ENCODE data around the gene SCN2B. TPM values are rescaled to one million over a fixed set of nuclear protein-coding genes. Genes with fewer than 3 reads are reported as not detected.

SCN2B gene
- total RNA-seq, 6 experiments from 2014 or later, result not detected

- Histone ChIP-seq H3K4me1 (peaks cover 0 to 9% (median 0%) of the 10 kb centered on the region in 4 donors), H3K9me3 (no peaks in the 10 kb centered on the region), H3K4me3 (no peak overlapping the region), H3K36me3 (no peaks in the 10 kb centered on the region), H3K27me3 (peaks cover 0 to 20% of the 10 kb centered on the region in 2 donors), H3K27ac (no peak overlapping the region)
- no peak for TF ChIP-seq CTCF (IDR thresholded peaks at IDR 0.05)
- TF ChIP-seq POLR2A (IDR thresholded peaks at IDR 0.05), result no peak
- ATAC-seq (no peak), DNase-seq (no peak)
- 11% methylated on average over 14 of the region's 21 CpGs for WGBS (ENCODE audit: insufficient coverage, low coverage, low lambda C conversion rate, missing lambda C conversion rate)
- intact Hi-C loops (cut with DNase I), result no loop called here
Observed at GRCh38 chr11:118156531-118157185, 19.8 kb downstream of the SCN2B start.

- TF ChIP-seq POLR2A (IDR thresholded peaks at IDR 0.05), result no peak
- TF ChIP-seq CTCF (IDR thresholded peaks at IDR 0.05), result no peak
- 20% methylated on average over 1 of the region's 11 CpGs for WGBS (ENCODE audit: insufficient coverage, low coverage, low lambda C conversion rate, missing lambda C conversion rate)
- no peak for ATAC-seq
- Histone ChIP-seq H3K27me3 (peaks cover 0 to 20% of the 10 kb centered on the region in 2 donors), H3K36me3 (no peaks in the 10 kb centered on the region), H3K27ac (no peak overlapping the region), H3K4me3 (no peak overlapping the region), H3K9me3 (no peaks in the 10 kb centered on the region), H3K4me1 (peaks cover 0 to 9% (median 0%) of the 10 kb centered on the region in 4 donors)
- intact Hi-C loops (cut with DNase I), result no loop called here
- no peak for DNase-seq
Observed at GRCh38 chr11:118155776-118156530, 20.5 kb downstream of the SCN2B start.

DNA sequence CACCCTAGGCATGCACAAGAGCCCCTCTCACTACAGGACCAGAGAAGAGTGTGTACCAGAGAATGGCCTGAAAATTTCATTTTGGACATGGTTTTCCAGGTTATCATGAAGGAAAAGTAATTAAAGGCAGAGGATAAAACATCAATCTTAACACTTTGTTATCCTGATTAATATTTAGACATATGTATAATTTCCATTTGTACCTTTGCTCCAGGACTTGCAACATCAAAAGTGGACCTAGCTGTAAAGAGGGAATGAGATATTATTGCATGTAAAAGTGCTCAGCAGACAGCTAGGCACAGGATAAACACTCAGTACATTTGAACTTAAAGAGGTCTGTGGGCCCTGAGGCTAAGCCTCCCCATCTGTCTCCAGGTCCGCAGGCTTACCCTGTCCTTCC, 21.8 kb downstream of the SCN2B start:
- WGBS (ENCODE audit: insufficient coverage, low coverage, low lambda C conversion rate, missing lambda C conversion rate), result 75% methylated on average over 1 of the region's 1 CpG
- H3K27me3 ChIP-seq, result peaks cover 0 to 20% of the 10 kb centered on the region in 2 donors
- ATAC-seq (no peak), DNase-seq (no peak)
- H3K4me3 ChIP-seq, result no peak overlapping the region
- H3K36me3 ChIP-seq, result no peaks in the 10 kb centered on the region
- H3K4me1 ChIP-seq, result peaks cover 0 to 9% (median 0%) of the 10 kb centered on the region in 4 donors
- TF ChIP-seq POLR2A (IDR thresholded peaks at IDR 0.05) (no peak), CTCF (IDR thresholded peaks at IDR 0.05) (no peak)
- no peaks in the 10 kb centered on the region for H3K9me3 ChIP-seq
- intact Hi-C loops (cut with DNase I), result no loop called here
- H3K27ac ChIP-seq, result no peak overlapping the region

GRCh38 chr11:118153976-118154375, 22.5 kb downstream of the SCN2B start:
- no peak for ATAC-seq
- peaks cover 0 to 20% of the 10 kb centered on the region in 2 donors for H3K27me3 ChIP-seq
- intact Hi-C loops (cut with DNase I), result no loop called here

More at GRCh38 chr11:118153976-118154375, 22.5 kb downstream of the SCN2B start:
- Histone ChIP-seq H3K4me1 (peaks cover 0 to 9% (median 0%) of the 10 kb centered on the region in 4 donors), H3K27ac (no peak overlapping the region), H3K4me3 (no peak overlapping the region), H3K9me3 (no peaks in the 10 kb centered on the region), H3K36me3 (no peaks in the 10 kb centered on the region)
- no peak for TF ChIP-seq CTCF (IDR thresholded peaks at IDR 0.05)
- no peak for TF ChIP-seq POLR2A (IDR thresholded peaks at IDR 0.05)
- no peak for DNase-seq
- WGBS (ENCODE audit: insufficient coverage, low coverage, low lambda C conversion rate, missing lambda C conversion rate), result 37% methylated on average over 2 of the region's 11 CpGs
